ENCODE measurements around the gene MSH3.

MSH3 gene

GRCh38 chr5:80620211-80620610 lies 34.2 kb upstream of the MSH3 start:
- Histone ChIP-seq H3K27ac (ENCODE audit: low read length) (no peak overlapping the region), H3K79me2 (ENCODE audit: low read length) (no peaks in the 10 kb centered on the region), H3K4me3 (ENCODE audit: low read length) (no peak overlapping the region), H3K27me3 (ENCODE audit: low read depth, low read length) (no peaks in the 10 kb centered on the region), H4K20me1 (ENCODE audit: insufficient read depth, low read length) (no peaks in the 10 kb centered on the region), H3K4me2 (ENCODE audit: low read length) (no peak overlapping the region), H3K4me1 (ENCODE audit: low read length) (no peaks in the 10 kb centered on the region), H3K9ac (ENCODE audit: low read length) (no peak overlapping the region), H3K36me3 (replicated peaks; ENCODE audit: low read depth, low read length) (no peaks in the 10 kb centered on the region), H2AFZ (ENCODE audit: low read depth, low read length) (no peak overlapping the region), H3K9me3 (ENCODE audit: insufficient read depth, low read length) (no peaks in the 10 kb centered on the region)
- TF ChIP-seq CTCF (IDR thresholded peaks at IDR 0.05; ENCODE audit: low read depth, low read length) (no peak), EZH2phosphoT487 (IDR thresholded peaks at IDR 0.05; ENCODE audit: low read depth) (no peak)

DNA sequence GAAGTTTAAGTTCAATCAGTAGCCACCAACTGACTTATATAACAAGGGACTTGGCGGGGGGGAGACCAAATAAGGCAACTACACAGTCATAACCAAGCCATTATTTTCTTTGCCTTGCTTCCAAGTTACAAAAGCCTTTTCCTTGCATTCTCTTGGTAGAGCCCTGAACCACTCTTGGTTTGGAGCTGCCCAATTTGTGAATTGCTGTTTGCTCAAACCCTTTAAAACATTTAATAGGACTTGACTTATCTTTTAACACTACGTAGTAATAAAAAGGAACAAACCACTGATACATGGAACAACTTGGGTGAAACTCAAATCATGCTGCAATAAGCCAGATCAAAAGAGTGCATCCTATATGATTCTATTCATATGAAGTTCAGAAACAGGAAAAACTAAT lies 31.7 kb upstream of the MSH3 start:
- H3K79me2 ChIP-seq (ENCODE audit: low read length), result no peaks in the 10 kb centered on the region
- H3K9ac ChIP-seq (ENCODE audit: low read length), result no peak overlapping the region
- TF ChIP-seq EZH2phosphoT487 (IDR thresholded peaks at IDR 0.05; ENCODE audit: low read depth) (no peak), CTCF (IDR thresholded peaks at IDR 0.05; ENCODE audit: low read depth, low read length) (no peak)
- H3K27ac ChIP-seq (ENCODE audit: low read length), result no peak overlapping the region
- no peak overlapping the region for H3K4me2 ChIP-seq (ENCODE audit: low read length)
- no peaks in the 10 kb centered on the region for H3K36me3 ChIP-seq (replicated peaks; ENCODE audit: low read depth, low read length)
- H3K4me1 ChIP-seq (ENCODE audit: low read length), result no peaks in the 10 kb centered on the region
- H3K27me3 ChIP-seq (ENCODE audit: low read depth, low read length), result no peaks in the 10 kb centered on the region
- H4K20me1 ChIP-seq (ENCODE audit: insufficient read depth, low read length), result no peaks in the 10 kb centered on the region
- no peak overlapping the region for H2AFZ ChIP-seq (ENCODE audit: low read depth, low read length)
- no peaks in the 10 kb centered on the region for H3K9me3 ChIP-seq (ENCODE audit: insufficient read depth, low read length)
- H3K4me3 ChIP-seq (ENCODE audit: low read length), result no peak overlapping the region

GRCh38 chr5:80623999-80624398 lies 30.5 kb upstream of the MSH3 start:
- Histone ChIP-seq H3K36me3 (replicated peaks; ENCODE audit: low read depth, low read length) (no peaks in the 10 kb centered on the region), H3K9me3 (ENCODE audit: insufficient read depth, low read length) (no peaks in the 10 kb centered on the region), H3K4me2 (ENCODE audit: low read length) (no peak overlapping the region), H3K4me1 (ENCODE audit: low read length) (no peaks in the 10 kb centered on the region), H2AFZ (ENCODE audit: low read depth, low read length) (no peak overlapping the region), H3K79me2 (ENCODE audit: low read length) (no peaks in the 10 kb centered on the region), H4K20me1 (ENCODE audit: insufficient read depth, low read length) (no peaks in the 10 kb centered on the region), H3K27ac (ENCODE audit: low read length) (no peak overlapping the region), H3K4me3 (ENCODE audit: low read length) (no peak overlapping the region), H3K27me3 (ENCODE audit: low read depth, low read length) (no peaks in the 10 kb centered on the region), H3K9ac (ENCODE audit: low read length) (no peak overlapping the region)
- TF ChIP-seq EZH2phosphoT487 (IDR thresholded peaks at IDR 0.05; ENCODE audit: low read depth), result no peak
- no peak for TF ChIP-seq CTCF (IDR thresholded peaks at IDR 0.05; ENCODE audit: low read depth, low read length)

GRCh38 chr5:80625230-80625629 lies 29.2 kb upstream of the MSH3 start:
- no peak overlapping the region for H3K4me3 ChIP-seq (ENCODE audit: low read length)
- TF ChIP-seq CTCF (IDR thresholded peaks at IDR 0.05; ENCODE audit: low read depth, low read length) (no peak), EZH2phosphoT487 (IDR thresholded peaks at IDR 0.05; ENCODE audit: low read depth) (no peak)
- peaks cover 6% of the 10 kb centered on the region for H3K36me3 ChIP-seq (replicated peaks; ENCODE audit: low read depth, low read length)
- H3K27ac ChIP-seq (ENCODE audit: low read length), result no peak overlapping the region
- no peak overlapping the region for H2AFZ ChIP-seq (ENCODE audit: low read depth, low read length)
- no peaks in the 10 kb centered on the region for H3K27me3 ChIP-seq (ENCODE audit: low read depth, low read length)
- H3K9ac ChIP-seq (ENCODE audit: low read length), result no peak overlapping the region
- H3K4me1 ChIP-seq (ENCODE audit: low read length), result no peaks in the 10 kb centered on the region
- H3K9me3 ChIP-seq (ENCODE audit: insufficient read depth, low read length), result no peaks in the 10 kb centered on the region
- no peaks in the 10 kb centered on the region for H4K20me1 ChIP-seq (ENCODE audit: insufficient read depth, low read length)
- no peak overlapping the region for H3K4me2 ChIP-seq (ENCODE audit: low read length)
- H3K79me2 ChIP-seq (ENCODE audit: low read length), result no peaks in the 10 kb centered on the region

Data from OCI-LY3 (cell line).